ENCODE measurements around the gene GIMAP7. TPM values are rescaled to one million over a fixed set of nuclear protein-coding genes. Genes with fewer than 3 reads are reported as not detected.

Gene GIMAP7
- polyA plus RNA-seq (ENCODE audit: low read depth in 6 of 6): 1 to 10 TPM in 5 of 6 donors, under 1 TPM in 1; 0.36 to 5.2 (median 1.5) TPM

- DNase-seq: no peak
- Mint-ChIP-seq H3K27me3 (peaks cover 0 to 8% (median 6%) of the 10 kb centered on the region in 3 donors), H3K9me3 (peaks cover 0 to 3% (median 0%) of the 10 kb centered on the region in 7 donors), H3K36me3 (no peaks in the 10 kb centered on the region), H3K4me3 (peak within 1 kb of the TSS in 7 of 8 donors; percentile 10 to 75 (median 68)), H3K27ac (peak within 1 kb of the TSS in 2 of 6 donors; percentile 21 to 60), H3K4me1 (peaks cover 6 to 10% (median 8%) of the 10 kb centered on the region in 3 donors)
- no peak for ATAC-seq (ENCODE audit: low read depth in 2 of 2)
Measured at GRCh38 chr7:150514748-150515222, at the start of gene GIMAP7. TSS of gene GIMAP7 (plus strand) at chr7:150514872. CDS start at chr7:150519975, 5,103 bp downstream.

GRCh38 chr7:150464962-150465361 lies 49.7 kb upstream of the GIMAP7 start:
- ATAC-seq (ENCODE audit: low read depth in 2 of 2) (no peak), DNase-seq (no peak)
- Mint-ChIP-seq H3K27ac (peak overlapping the region in 1 of 6 donors; percentile 39), H3K4me1 (peaks cover 0 to 3% (median 0%) of the 10 kb centered on the region in 3 donors), H3K4me3 (no peak overlapping the region), H3K27me3 (peaks cover 0 to 11% (median 6%) of the 10 kb centered on the region in 3 donors), H3K36me3 (peaks cover 14 to 30% of the 10 kb centered on the region in 2 donors), H3K9me3 (peaks cover 17 to 38% (median 26%) of the 10 kb centered on the region in 7 donors)

- no peak for DNase-seq
- peaks cover 0 to 3% (median 0%) of the 10 kb centered on the region in 3 donors for H3K4me1 Mint-ChIP-seq
- H3K9me3 Mint-ChIP-seq: peaks cover 17 to 36% (median 26%) of the 10 kb centered on the region in 7 donors
- ATAC-seq (ENCODE audit: low read depth in 2 of 2): no peak
- peaks cover 14 to 26% of the 10 kb centered on the region in 2 donors for H3K36me3 Mint-ChIP-seq
- H3K27ac Mint-ChIP-seq: no peak overlapping the region
- H3K4me3 Mint-ChIP-seq: no peak overlapping the region
- H3K27me3 Mint-ChIP-seq: peaks cover 0 to 11% (median 6%) of the 10 kb centered on the region in 3 donors
Measured at GRCh38 chr7:150465414-150465813, 49.3 kb upstream of the GIMAP7 start.

- no peak overlapping the region for H3K4me3 Mint-ChIP-seq
- peaks cover 14 to 28% (median 22%) of the 10 kb centered on the region in 7 donors for H3K9me3 Mint-ChIP-seq
- H3K36me3 Mint-ChIP-seq: peaks cover 11 to 23% of the 10 kb centered on the region in 2 donors
- H3K4me1 Mint-ChIP-seq: peaks cover 0 to 3% (median 0%) of the 10 kb centered on the region in 3 donors
- DNase-seq: no peak
- peaks cover 0 to 11% (median 6%) of the 10 kb centered on the region in 3 donors for H3K27me3 Mint-ChIP-seq
- H3K27ac Mint-ChIP-seq: no peak overlapping the region
- no peak for ATAC-seq (ENCODE audit: low read depth in 2 of 2)
Measured at GRCh38 chr7:150466477-150466876, 48.2 kb upstream of the GIMAP7 start.

- DNase-seq: no peak
- no peak overlapping the region for H3K27ac Mint-ChIP-seq
- no peak overlapping the region for H3K4me3 Mint-ChIP-seq
- peaks cover 0 to 11% (median 11%) of the 10 kb centered on the region in 3 donors for H3K27me3 Mint-ChIP-seq
- peaks cover 2 to 5% of the 10 kb centered on the region in 2 donors for H3K36me3 Mint-ChIP-seq
- H3K4me1 Mint-ChIP-seq: peaks cover 0 to 3% (median 0%) of the 10 kb centered on the region in 3 donors
- no peak for ATAC-seq (ENCODE audit: low read depth in 2 of 2)
- peaks cover 3 to 10% (median 4%) of the 10 kb centered on the region in 7 donors for H3K9me3 Mint-ChIP-seq
Measured at GRCh38 chr7:150468241-150468640, 46.4 kb upstream of the GIMAP7 start.

GRCh38 chr7:150471886-150472285 lies 42.8 kb upstream of the GIMAP7 start:
- H3K27me3 Mint-ChIP-seq: peaks cover 5 to 18% (median 18%) of the 10 kb centered on the region in 3 donors
- DNase-seq (no peak), ATAC-seq (ENCODE audit: low read depth in 2 of 2) (no peak)
- peaks cover 0 to 3% (median 0%) of the 10 kb centered on the region in 3 donors for H3K4me1 Mint-ChIP-seq
- H3K27ac Mint-ChIP-seq: no peak overlapping the region
- H3K36me3 Mint-ChIP-seq: no peaks in the 10 kb centered on the region
- no peak overlapping the region for H3K4me3 Mint-ChIP-seq
- peaks cover 0 to under 1% (median 0%) of the 10 kb centered on the region in 7 donors for H3K9me3 Mint-ChIP-seq

GRCh38 chr7:150473902-150474301 lies 40.8 kb upstream of the GIMAP7 start:
- Mint-ChIP-seq H3K36me3 (no peaks in the 10 kb centered on the region), H3K9me3 (no peaks in the 10 kb centered on the region), H3K27ac (peak overlapping the region in 1 of 6 donors; percentile 25), H3K4me1 (peaks cover 0 to 3% (median 0%) of the 10 kb centered on the region in 3 donors), H3K27me3 (peaks cover 5 to 12% (median 12%) of the 10 kb centered on the region in 3 donors), H3K4me3 (no peak overlapping the region)
- no peak for ATAC-seq (ENCODE audit: low read depth in 2 of 2)
- DNase-seq: no peak

- Mint-ChIP-seq H3K27me3 (peaks cover 5 to 12% (median 6%) of the 10 kb centered on the region in 3 donors), H3K4me1 (peaks cover under 1 to 6% (median 4%) of the 10 kb centered on the region in 3 donors), H3K27ac (no peak overlapping the region), H3K4me3 (no peak overlapping the region), H3K9me3 (no peaks in the 10 kb centered on the region), H3K36me3 (no peaks in the 10 kb centered on the region)
- DNase-seq (no peak), ATAC-seq (ENCODE audit: low read depth in 2 of 2) (no peak)
Measured at GRCh38 chr7:150476285-150476684, 38.4 kb upstream of the GIMAP7 start.

- Mint-ChIP-seq H3K27me3 (peaks cover 5 to 9% (median 6%) of the 10 kb centered on the region in 3 donors), H3K4me1 (peaks cover 6 to 12% (median 10%) of the 10 kb centered on the region in 3 donors), H3K9me3 (no peaks in the 10 kb centered on the region), H3K36me3 (no peaks in the 10 kb centered on the region), H3K27ac (no peak overlapping the region), H3K4me3 (no peak overlapping the region)
- DNase-seq (no peak), ATAC-seq (ENCODE audit: low read depth in 2 of 2) (no peak)
Measured at GRCh38 chr7:150476819-150477631, 37.6 kb upstream of the GIMAP7 start.

- no peak for DNase-seq
- Mint-ChIP-seq H3K27ac (no peak overlapping the region), H3K36me3 (no peaks in the 10 kb centered on the region), H3K27me3 (peaks cover 5 to 7% (median 6%) of the 10 kb centered on the region in 3 donors), H3K4me1 (peaks cover 21 to 26% (median 22%) of the 10 kb centered on the region in 3 donors), H3K9me3 (no peaks in the 10 kb centered on the region), H3K4me3 (no peak overlapping the region)
- no peak for ATAC-seq (ENCODE audit: low read depth in 2 of 2)
Measured at GRCh38 chr7:150479023-150479716, 35.5 kb upstream of the GIMAP7 start.

- H3K27ac Mint-ChIP-seq: peak overlapping the region in 1 of 6 donors; percentile 15
- H3K9me3 Mint-ChIP-seq: no peaks in the 10 kb centered on the region
- ATAC-seq (ENCODE audit: low read depth in 2 of 2) (no peak), DNase-seq (no peak)
- peaks cover 25 to 28% (median 25%) of the 10 kb centered on the region in 3 donors for H3K4me1 Mint-ChIP-seq
- H3K36me3 Mint-ChIP-seq: no peaks in the 10 kb centered on the region
- H3K4me3 Mint-ChIP-seq: peak overlapping the region in 3 of 8 donors; percentile 5 to 50 (median 10)
- H3K27me3 Mint-ChIP-seq: peaks cover 0 to 4% (median 0%) of the 10 kb centered on the region in 3 donors
Measured at GRCh38 chr7:150481186-150481920, 33.3 kb upstream of the GIMAP7 start.

- H3K4me3 Mint-ChIP-seq: peak overlapping the region in 1 of 8 donors; percentile 44
- ATAC-seq (ENCODE audit: low read depth in 2 of 2): no peak
- no peaks in the 10 kb centered on the region for H3K36me3 Mint-ChIP-seq
- DNase-seq: no peak
- no peaks in the 10 kb centered on the region for H3K27me3 Mint-ChIP-seq
- H3K9me3 Mint-ChIP-seq: peaks cover 0 to 2% (median 0%) of the 10 kb centered on the region in 7 donors
- peaks cover 25 to 28% (median 25%) of the 10 kb centered on the region in 3 donors for H3K4me1 Mint-ChIP-seq
- peak overlapping the region in 1 of 6 donors; percentile 5 for H3K27ac Mint-ChIP-seq
Measured at GRCh38 chr7:150481922-150482321, 32.8 kb upstream of the GIMAP7 start.

Measured in naive B cell (primary cell).